ENCODE data around the gene GLT1D1.

DNA sequence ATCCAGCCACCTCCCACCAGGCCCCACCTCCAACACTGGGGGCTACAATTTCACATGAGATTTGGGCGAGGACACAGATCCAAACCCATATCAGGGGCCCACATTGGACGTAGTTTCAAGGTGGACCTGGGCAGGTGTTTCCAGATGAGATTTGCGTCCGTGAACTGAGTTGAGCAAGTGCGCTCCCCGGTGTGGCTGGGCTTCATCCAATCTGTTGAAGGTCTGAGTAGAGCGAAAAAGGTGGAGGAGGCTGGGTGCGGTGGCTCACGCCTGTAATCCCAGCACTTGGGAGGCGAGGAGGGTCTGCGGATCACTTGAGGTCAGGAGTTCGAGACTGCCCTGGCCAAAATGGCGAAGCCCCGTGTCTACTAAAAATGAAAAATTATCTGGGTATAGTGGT lies 4.9 kb upstream of the GLT1D1 start:
- TF ChIP-seq, protein P1, sequence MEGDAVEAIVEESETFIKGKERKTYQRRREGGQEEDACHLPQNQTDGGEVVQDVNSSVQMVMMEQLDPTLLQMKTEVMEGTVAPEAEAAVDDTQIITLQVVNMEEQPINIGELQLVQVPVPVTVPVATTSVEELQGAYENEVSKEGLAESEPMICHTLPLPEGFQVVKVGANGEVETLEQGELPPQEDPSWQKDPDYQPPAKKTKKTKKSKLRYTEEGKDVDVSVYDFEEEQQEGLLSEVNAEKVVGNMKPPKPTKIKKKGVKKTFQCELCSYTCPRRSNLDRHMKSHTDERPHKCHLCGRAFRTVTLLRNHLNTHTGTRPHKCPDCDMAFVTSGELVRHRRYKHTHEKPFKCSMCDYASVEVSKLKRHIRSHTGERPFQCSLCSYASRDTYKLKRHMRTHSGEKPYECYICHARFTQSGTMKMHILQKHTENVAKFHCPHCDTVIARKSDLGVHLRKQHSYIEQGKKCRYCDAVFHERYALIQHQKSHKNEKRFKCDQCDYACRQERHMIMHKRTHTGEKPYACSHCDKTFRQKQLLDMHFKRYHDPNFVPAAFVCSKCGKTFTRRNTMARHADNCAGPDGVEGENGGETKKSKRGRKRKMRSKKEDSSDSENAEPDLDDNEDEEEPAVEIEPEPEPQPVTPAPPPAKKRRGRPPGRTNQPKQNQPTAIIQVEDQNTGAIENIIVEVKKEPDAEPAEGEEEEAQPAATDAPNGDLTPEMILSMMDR (conservative IDR thresholded peaks at IDR 0.05 in 1 of 2, IDR thresholded peaks at IDR 0.05 in 1 of 2; ENCODE audit: low read depth in 1 of 2, low read length in 2 of 2), result no peak
- no peak for TF ChIP-seq EZH2 (IDR thresholded peaks at IDR 0.05; ENCODE audit: low read length, missing control alignments)

All from fibroblast of lung (primary cell).